Measurements from ENCODE around the gene GAD2.

- TF ChIP-seq CTCF (conservative IDR thresholded peaks at IDR 0.05; ENCODE audit: low read length) (no peak), EZH2phosphoT487 (IDR thresholded peaks at IDR 0.05; ENCODE audit: borderline replicate concordance, low read depth, low read length) (no peak)
Measured at GRCh38 chr10:26254616-26255015, 38.0 kb downstream of the GAD2 start.

Measured in OCI-LY7 (cell line).